Urinary bladder (tissue), 4 donors: ENCODE results near the gene SPATS2L. TPM values are rescaled to one million over a fixed set of nuclear protein-coding genes. Genes with fewer than 3 reads are reported as not detected.

Source experiments
- DNase-seq: peaks from one replicate; pipeline ENCODE4 v3.0.0-alpha.2; 2015; ENCODE audit errors: extremely low spot score
- H3K27ac ChIP-seq: one replicate; pipeline ENCODE4 v1.5.1; 2013; ENCODE audit warnings: low read depth, mild to moderate bottlenecking, moderate library complexity
- H3K36me3 ChIP-seq: one replicate; pipeline ENCODE4 v1.6.1; 2013; ENCODE audit warnings: mild to moderate bottlenecking, moderate library complexity; ENCODE audit not compliant: insufficient read depth
- H3K4me1 ChIP-seq: one replicate; pipeline ENCODE4 v1.6.1; 2013; ENCODE audit warnings: mild to moderate bottlenecking, moderate library complexity; ENCODE audit not compliant: insufficient read depth
- H3K4me3 ChIP-seq: one replicate; pipeline ENCODE4 v1.5.1; 2013; ENCODE audit warnings: low read depth, low read length
- WGBS: extraction: QIAGEN DNeasy Blood & Tissue Kit; methylation state at CpG from one replicate; pipeline ENCODE4 v1.1.7; 2013; 5-methylcytosine and 5-hydroxymethylcytosine counted together
- polyA plus RNA-seq: library from polyadenylated mRNA; stranded (reverse); fragments of 200-250 nt; gene quantifications from one replicate; pipeline ENCODE4 v1.2.3, GENCODE V29; 2013
- total RNA-seq: library from RNA; depleted of rRNA; stranded (reverse); fragments of >200 nt; gene quantifications from one replicate; pipeline ENCODE4 v1.2.3, GENCODE V29; 2014
- donor health status: healthy with polysubstance abuse.
- donor health status: healthy.

SPATS2L gene
- total and polyA plus RNA-seq, 2 donors = 57.7 to 128 TPM

- Histone ChIP-seq H3K27ac (no peak overlapping the region), H3K4me1 (no peaks in the 10 kb centered on the region), H3K4me3 (no peak overlapping the region), H3K36me3 (peaks cover 4% of the 10 kb centered on the region)
- no peak for DNase-seq
Measured at GRCh38 chr2:200417366-200417765, 110.9 kb downstream of the SPATS2L start.

- 98% methylated on average over 2 of the region's 2 CpGs for WGBS
- DNase-seq = no peak
- no peak overlapping the region for H3K27ac ChIP-seq
- H3K4me1 ChIP-seq = no peaks in the 10 kb centered on the region
- H3K4me3 ChIP-seq = no peak overlapping the region
- peaks cover 4% of the 10 kb centered on the region for H3K36me3 ChIP-seq
Measured at GRCh38 chr2:200418399-200418798, 111.9 kb downstream of the SPATS2L start.

GRCh38 chr2:200419325-200419724 lies 112.8 kb downstream of the SPATS2L start:
- H3K27ac ChIP-seq = no peak overlapping the region
- H3K4me3 ChIP-seq = no peak overlapping the region
- DNase-seq = no peak
- 90% methylated on average over 9 of the region's 9 CpGs for WGBS
- no peaks in the 10 kb centered on the region for H3K4me1 ChIP-seq
- peaks cover 4% of the 10 kb centered on the region for H3K36me3 ChIP-seq

GRCh38 chr2:200421270-200421669 lies 114.8 kb downstream of the SPATS2L start:
- Histone ChIP-seq H3K27ac (no peak overlapping the region), H3K4me1 (no peaks in the 10 kb centered on the region), H3K4me3 (no peak overlapping the region), H3K36me3 (peaks cover 4% of the 10 kb centered on the region)
- WGBS = 93% methylated on average over 1 of the region's 1 CpG
- no peak for DNase-seq

DNA sequence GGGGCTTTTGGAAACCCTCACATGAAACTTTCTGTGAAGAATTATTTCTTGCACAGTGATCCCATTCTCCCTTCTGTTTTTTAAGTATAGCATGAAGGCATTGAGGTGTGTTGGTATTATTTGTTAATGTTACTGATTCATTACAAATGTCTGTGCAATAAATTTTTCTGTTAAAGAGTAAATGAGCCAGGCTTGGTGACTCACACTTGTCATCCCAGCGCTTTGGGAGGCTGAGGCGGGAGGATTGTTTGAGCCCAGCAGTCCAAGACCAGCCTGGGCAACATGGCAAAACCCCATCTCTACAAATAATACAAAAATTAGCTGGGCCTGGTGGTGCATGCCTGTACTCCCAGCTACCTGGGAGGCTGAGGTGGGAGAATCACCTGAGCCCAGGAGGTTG lies 115.6 kb downstream of the SPATS2L start:
- no peak for DNase-seq
- peaks cover 4% of the 10 kb centered on the region for H3K36me3 ChIP-seq
- over 99% methylated on average over 2 of the region's 2 CpGs for WGBS

DNA sequence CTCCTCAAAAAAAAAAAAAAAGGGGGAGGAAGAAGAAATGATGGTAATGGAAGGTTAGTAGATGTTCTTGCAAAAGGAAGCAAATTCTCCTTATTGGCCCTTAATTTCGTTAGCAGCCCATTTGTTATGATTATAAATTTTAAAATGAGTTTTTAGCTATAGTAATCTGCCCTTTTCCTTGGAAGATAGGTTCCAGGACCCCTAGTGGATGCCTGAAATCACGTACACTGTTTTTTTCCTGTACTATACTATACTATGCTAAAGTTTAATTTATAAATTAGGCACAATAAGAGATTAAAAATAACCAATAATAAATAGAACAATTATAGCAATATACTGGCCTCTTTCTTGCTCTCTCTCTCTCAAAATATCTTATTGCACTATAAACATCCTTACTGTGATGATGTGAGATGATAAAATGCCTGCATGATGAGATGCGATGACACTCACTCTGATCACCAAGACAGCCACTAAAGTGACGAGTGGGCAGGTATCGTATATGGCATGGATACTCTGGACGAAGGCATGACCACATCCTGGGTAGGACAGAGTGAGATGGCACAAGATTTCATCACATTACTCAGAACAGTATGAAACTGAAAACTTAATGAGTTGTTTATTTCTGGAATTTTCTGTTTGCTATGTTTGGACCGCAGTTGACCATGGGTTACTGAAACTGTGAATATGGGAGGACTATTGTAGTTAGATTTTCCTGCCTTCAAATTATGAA lies 116.2 kb downstream of the SPATS2L start:
- DNase-seq = no peak
- Histone ChIP-seq H3K4me1 (no peaks in the 10 kb centered on the region), H3K27ac (no peak overlapping the region), H3K36me3 (peaks cover 4% of the 10 kb centered on the region), H3K4me3 (no peak overlapping the region)
- 95% methylated on average over 7 of the region's 7 CpGs for WGBS

More for the DNA sequence above, 115.6 kb downstream of the SPATS2L start:
- Histone ChIP-seq H3K27ac (no peak overlapping the region), H3K4me1 (no peaks in the 10 kb centered on the region), H3K4me3 (no peak overlapping the region)

DNA sequence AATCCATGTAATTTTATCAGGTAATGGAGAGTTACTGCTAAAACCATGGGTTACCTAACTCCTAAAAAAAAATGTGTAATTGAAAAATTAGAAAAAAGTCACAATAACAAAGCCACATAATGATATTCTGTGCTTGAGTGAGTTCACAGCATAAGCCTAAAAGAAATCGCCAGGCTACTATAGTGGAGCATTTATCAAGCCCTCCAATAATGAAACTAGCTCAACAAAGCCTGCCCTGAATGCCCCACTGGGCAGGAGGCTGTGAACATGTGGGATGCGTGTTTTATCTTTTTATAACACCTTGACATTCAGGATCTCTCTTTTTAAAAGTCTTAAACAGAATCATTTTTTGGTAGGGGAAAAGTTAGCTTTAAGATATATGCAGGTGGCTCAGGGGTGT lies 117.0 kb downstream of the SPATS2L start:
- WGBS = 96% methylated on average over 2 of the region's 2 CpGs
- Histone ChIP-seq H3K27ac (no peak overlapping the region), H3K36me3 (peaks cover 4% of the 10 kb centered on the region), H3K4me3 (no peak overlapping the region), H3K4me1 (no peaks in the 10 kb centered on the region)
- no peak for DNase-seq

GRCh38 chr2:200425026-200425821 lies 118.7 kb downstream of the SPATS2L start:
- H3K27ac ChIP-seq = no peak overlapping the region
- peaks cover 1% of the 10 kb centered on the region for H3K36me3 ChIP-seq
- WGBS = 49% methylated on average over 14 of the region's 14 CpGs
- DNase-seq = no peak
- H3K4me1 ChIP-seq = no peaks in the 10 kb centered on the region
- no peak overlapping the region for H3K4me3 ChIP-seq

GRCh38 chr2:200426754-200427153 lies 120.3 kb downstream of the SPATS2L start:
- no peak for DNase-seq
- Histone ChIP-seq H3K36me3 (no peaks in the 10 kb centered on the region), H3K27ac (no peak overlapping the region), H3K4me3 (no peak overlapping the region), H3K4me1 (no peaks in the 10 kb centered on the region)
- WGBS = 92% methylated on average over 1 of the region's 1 CpG

- Histone ChIP-seq H3K36me3 (no peaks in the 10 kb centered on the region), H3K4me1 (no peaks in the 10 kb centered on the region), H3K27ac (no peak overlapping the region), H3K4me3 (no peak overlapping the region)
- WGBS = 97% methylated on average over 6 of the region's 6 CpGs
- DNase-seq = no peak
Measured at GRCh38 chr2:200428961-200429665, 122.6 kb downstream of the SPATS2L start.

- Histone ChIP-seq H3K27ac (no peak overlapping the region), H3K4me1 (no peaks in the 10 kb centered on the region), H3K36me3 (no peaks in the 10 kb centered on the region), H3K4me3 (no peak overlapping the region)
- no peak for DNase-seq
- 89% methylated on average over 1 of the region's 1 CpG for WGBS
Measured at GRCh38 chr2:200430017-200430416, 123.5 kb downstream of the SPATS2L start.

DNA sequence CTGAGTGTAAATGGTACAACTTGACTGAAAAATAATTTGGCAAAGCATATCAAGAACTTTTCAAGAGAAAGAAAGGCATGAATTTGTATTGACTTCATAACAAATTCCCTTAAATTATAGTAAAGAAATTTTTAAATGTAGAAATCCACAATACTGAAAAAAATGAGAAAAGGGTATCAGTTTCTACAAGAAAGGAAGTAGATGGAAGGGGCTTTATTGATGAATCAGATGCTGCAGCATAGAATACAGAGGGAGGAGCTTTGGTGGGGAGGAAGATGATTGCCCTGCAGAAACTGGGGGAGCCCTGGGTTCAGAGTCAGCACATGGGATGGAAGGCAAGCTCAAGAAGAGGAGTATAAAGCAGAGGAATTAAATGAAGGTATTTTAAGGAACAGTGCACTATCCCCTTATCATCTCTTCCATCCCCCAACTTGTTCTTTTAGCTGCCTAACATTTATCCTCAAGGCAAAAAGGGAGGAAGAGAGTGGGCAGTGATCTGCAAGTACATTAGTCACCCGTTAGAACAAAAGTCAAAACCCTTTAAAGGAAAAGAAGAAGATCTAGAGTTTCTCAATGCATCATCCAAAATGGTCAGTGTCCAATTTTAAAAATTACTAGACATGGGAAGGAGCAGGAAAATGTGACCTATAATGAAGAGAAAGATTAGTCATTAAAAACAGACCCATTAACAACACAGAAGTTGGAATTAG lies 125.7 kb downstream of the SPATS2L start:
- Histone ChIP-seq H3K36me3 (no peaks in the 10 kb centered on the region), H3K4me1 (no peaks in the 10 kb centered on the region), H3K4me3 (no peak overlapping the region), H3K27ac (no peak overlapping the region)
- 82% methylated on average over 1 of the region's 1 CpG for WGBS
- no peak for DNase-seq

GRCh38 chr2:200435379-200435778 lies 128.9 kb downstream of the SPATS2L start:
- H3K4me1 ChIP-seq = no peaks in the 10 kb centered on the region
- WGBS = 84% methylated on average over 4 of the region's 4 CpGs
- H3K4me3 ChIP-seq = no peak overlapping the region
- H3K27ac ChIP-seq = no peak overlapping the region
- H3K36me3 ChIP-seq = no peaks in the 10 kb centered on the region
- no peak for DNase-seq
